GM19397 (cell line): ENCODE data around the gene PVALB.
"Not testable (repeated sequence)": the region's sequence is repeated elsewhere in the genome, so short reads cannot be mapped to it uniquely, and the experiment has no call there.

Experiments used
- ATAC-seq: cut with Tn5 transposase; IDR thresholded peaks from one replicate; pipeline ENCODE4 v1.9.1; 2021; ENCODE audit warnings: mild to moderate bottlenecking, moderate library complexity; ENCODE audit not compliant: unreplicated experiment

The PVALB gene

GRCh38 chr22:36759481-36760159 lies 57.2 kb downstream of the PVALB start:
- no peak for ATAC-seq

DNA sequence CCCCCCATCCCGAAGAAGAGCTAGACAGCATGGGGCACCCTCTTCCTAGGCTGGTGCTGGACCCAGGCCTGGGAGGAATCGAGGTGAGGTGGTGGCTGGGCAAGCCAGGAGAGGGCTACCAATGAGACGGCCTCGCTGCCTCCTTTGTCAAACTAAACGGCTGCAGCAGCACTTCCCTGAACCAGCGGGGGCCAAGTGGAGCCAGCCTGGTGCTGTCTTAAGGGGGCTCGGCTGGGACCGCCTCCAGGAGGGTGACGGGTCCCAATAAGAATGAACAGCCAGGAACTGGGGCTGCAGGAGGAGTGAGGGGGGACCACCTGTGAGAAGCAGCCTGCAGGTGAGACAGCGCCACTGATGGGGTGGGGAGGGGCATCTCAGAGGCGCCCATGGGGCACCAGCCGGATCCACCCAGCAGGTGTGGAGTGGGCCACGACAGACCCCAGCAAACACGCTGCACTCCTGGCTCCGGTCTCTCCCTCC lies 58.0 kb downstream of the PVALB start:
- ATAC-seq, result no peak

DNA sequence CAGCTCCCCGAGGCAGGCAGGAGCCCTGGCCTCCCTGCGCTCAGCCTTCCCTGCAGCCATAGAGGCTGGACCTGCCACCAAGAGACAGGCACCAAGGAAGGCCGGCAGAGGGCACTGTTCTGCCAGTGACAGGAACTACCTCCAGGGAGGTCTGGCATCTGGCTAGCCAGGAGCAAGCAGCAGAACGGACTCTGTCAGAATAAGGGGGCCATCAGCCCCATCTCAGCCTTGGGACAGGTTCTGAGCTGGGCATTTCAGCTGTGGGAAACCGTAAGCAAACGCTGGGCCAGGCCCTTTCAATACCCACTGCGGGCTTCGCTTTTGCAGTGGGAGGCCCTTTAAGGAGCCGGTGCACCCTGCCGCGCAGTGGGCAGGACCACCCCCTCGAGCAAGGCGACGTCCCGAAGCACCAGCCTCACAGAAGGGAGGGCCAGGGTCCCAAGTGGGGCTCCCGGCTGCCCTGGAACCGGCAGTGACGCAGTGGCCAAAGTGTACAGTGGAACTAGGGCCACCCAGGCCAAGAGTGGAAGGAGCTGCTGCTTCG lies 59.1 kb downstream of the PVALB start:
- ATAC-seq, result no peak

GRCh38 chr22:36756746-36757655 lies 59.8 kb downstream of the PVALB start:
- ATAC-seq, result no peak

GRCh38 chr22:36756031-36756430 lies 60.8 kb downstream of the PVALB start:
- ATAC-seq, result no peak

DNA sequence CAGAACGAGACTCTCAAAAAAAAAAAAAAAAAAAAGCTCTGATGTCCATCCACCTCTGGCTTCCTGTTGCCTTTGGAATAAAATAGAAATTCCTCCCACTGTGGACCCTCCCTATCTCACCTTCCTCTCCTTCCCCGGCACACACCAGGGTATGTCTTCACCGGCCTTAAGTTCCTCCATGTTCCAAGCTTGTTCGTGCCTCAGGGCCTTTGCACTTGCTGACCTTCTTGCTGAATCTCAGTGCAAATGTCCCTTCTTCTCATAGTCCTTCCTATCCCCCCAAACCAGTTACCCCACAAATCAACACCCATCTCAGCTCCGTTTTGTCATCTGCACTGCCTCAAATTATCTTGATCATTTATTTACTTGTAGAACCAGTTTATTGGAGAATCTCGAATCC lies 61.5 kb downstream of the PVALB start:
- no peak for ATAC-seq

GRCh38 chr22:36754881-36755280 lies 62.0 kb downstream of the PVALB start:
- not testable (repeated sequence) for ATAC-seq

DNA sequence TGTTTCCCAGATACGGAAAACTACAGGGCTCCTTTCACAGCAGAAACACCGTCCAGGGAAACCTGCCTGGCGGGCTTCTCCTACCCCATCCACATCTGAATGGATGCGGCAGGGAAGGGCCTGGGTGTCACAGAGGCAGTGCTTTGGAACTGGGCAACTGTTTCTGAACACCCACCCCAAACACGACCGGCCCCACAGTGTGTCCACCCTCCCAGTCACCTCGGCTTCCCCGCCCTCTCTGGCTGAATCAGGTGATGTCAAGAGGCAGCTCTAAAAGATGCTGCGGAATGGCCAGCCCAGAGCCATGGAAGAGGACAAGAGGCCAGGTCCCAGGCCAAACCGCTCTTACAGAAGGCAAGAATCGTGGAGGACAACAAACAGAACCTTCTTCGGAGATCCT lies 62.9 kb downstream of the PVALB start:
- ATAC-seq, result no peak

DNA sequence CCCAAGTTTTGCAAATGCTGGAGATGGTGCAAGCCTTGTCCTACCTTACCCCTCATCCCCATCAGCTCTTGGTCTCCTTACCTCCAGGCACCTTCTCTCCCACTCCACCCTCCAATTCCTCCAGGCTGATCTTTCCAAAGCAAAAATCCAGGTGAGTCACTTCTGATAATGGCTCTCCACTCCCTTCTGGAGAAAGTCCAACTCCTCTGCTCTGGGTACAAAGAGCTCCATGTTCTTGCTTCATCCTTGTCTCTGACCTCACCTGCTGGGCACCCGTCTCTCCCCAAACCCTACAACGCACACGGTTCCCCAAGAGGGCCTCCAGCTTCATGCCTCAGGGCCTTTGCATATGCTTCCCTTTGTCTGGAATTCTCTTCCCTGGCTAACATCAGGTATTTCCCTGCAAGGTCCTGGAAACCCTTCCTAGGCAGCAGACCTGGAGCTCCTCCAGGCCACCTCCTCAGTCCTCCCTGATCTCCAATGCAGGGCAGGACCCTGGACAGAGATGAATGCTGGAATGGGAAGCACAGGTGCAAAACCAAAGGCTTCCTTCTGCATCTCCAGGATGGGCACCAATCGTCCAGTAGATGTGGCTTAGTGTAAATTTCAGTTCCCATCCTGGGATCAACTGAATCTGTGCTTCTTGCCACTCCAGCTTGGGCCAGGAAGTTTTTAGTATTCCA lies 63.6 kb downstream of the PVALB start:
- ATAC-seq, result no peak
